Left lobe of liver (tissue), 2 donors: ENCODE data around the gene IGBP1. TPM values are rescaled to one million over a fixed set of nuclear protein-coding genes. Genes with fewer than 3 reads are reported as not detected.
"Not testable (repeated sequence)": the region's sequence is repeated elsewhere in the genome, so short reads cannot be mapped to it uniquely, and the experiment has no call there.

Source experiments
- ATAC-seq: fragments of 200-7000 bp; cut with Tn5 transposase; one replicate; pipeline ENCODE4 v1.9.1; 2020; ENCODE audit warnings: mild to moderate bottlenecking, moderate library complexity
- DNase-seq: peaks from one replicate; pipeline ENCODE4 v3.0.0-alpha.2; 2020; ENCODE audit warnings: low spot score
- total RNA-seq: library from RNA; stranded (reverse); gene quantifications from one replicate; pipeline ENCODE4 v1.2.1, GENCODE V29; 2021
- donor health status: DM: no; HTN: no; CAD: no; lungs with moderate emphysema.
- donor health status: DM: no; HTN: yes; CAD: no.

The IGBP1 gene
- 10.2 TPM for total RNA-seq

GRCh38 chrX:70133303-70134115, at the start of gene IGBP1:
IGBP1 (plus strand) TSS chrX:70133447; CDS start chrX:70133948, 501 bp downstream.
- peak; percentile 96 for ATAC-seq
- DNase-seq: peak; percentile 79

GRCh38 chrX:70084592-70085240, 48.5 kb upstream of the IGBP1 start:
- ATAC-seq (no peak), DNase-seq (no peak)

DNA sequence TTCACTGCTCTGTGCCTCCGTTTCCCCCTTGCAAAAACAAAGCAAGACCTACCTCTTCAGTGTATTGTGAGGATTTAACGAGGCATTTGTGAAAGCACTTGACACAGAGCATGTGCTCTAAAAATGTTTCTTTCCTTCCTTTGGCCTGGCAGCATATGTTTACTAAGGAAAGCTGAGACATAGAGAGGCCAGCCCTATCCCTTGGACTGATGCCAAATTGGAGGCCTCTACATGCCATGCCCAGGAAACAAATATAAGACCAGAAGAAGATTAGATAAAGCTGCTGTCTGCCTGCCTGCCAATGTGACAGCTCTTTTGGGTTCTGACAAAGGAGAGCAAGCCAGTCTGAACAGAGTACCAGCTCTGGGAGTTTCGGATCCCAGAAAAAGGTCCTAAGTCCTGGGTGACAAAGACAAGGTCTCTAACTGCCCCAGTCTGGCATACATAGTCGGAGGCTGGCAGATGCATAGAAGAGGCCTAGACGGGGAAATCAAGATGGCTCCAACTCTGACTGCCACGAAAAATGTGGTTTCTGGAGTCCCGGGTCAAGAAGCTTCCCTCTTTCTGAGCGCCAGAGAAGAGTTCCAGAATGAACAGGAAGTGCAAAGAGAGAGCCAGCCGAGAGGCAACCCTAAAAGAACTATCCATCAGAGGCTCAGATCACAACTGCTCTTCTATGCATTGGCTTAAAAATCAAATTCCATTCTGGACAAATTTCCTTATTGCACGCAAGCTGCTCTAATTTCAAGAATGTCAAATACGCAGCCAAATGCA, 45.2 kb upstream of the IGBP1 start:
- no peak for DNase-seq
- ATAC-seq: no peak

DNA sequence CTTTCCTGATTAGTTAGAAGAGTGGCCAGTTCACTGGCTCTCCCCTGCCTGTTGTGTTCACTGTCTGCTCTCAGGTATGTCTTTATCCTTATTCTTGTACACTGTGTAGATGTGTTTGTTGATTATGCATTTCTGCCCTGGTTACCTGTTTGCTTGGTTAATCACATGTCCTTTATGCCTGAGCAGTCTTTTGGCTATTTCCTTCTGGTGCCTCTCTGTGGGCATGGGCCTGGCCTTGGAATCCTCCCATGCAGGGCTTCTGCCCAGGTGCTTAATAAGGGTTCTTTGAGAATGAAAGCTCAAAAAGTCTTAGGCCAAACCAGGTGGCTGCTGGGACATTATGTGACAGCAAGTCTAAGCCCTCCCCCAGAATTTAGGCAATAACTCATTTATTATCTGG, 44.5 kb upstream of the IGBP1 start:
- no peak for ATAC-seq
- no peak for DNase-seq

GRCh38 chrX:70089604-70090297, 43.5 kb upstream of the IGBP1 start:
- DNase-seq (no peak), ATAC-seq (no peak)

- ATAC-seq (no peak), DNase-seq (no peak)
Measured at GRCh38 chrX:70092247-70092646, 41.0 kb upstream of the IGBP1 start.

DNA sequence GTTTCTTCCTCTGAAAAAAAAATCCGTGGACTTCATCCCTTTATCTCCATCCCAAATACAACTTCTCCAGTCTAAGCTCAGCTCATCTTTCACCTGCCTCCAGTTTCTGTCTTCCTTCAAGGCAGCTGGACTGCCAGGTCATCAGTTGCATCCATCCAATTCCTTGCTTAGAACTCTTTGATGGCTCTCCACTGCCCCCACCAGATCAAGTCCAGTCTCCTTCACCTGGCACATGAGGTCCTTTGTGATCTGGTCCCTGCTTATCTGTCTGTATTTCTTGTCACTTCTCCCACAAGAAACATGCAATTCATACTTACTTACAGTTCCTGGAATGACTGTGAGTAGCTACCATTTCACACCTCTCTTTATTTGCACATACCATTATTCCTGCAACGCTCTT, 37.2 kb upstream of the IGBP1 start:
- ATAC-seq: no peak
- no peak for DNase-seq

- DNase-seq: no peak
- no peak for ATAC-seq
Measured at GRCh38 chrX:70105229-70105628, 28.0 kb upstream of the IGBP1 start.

DNA sequence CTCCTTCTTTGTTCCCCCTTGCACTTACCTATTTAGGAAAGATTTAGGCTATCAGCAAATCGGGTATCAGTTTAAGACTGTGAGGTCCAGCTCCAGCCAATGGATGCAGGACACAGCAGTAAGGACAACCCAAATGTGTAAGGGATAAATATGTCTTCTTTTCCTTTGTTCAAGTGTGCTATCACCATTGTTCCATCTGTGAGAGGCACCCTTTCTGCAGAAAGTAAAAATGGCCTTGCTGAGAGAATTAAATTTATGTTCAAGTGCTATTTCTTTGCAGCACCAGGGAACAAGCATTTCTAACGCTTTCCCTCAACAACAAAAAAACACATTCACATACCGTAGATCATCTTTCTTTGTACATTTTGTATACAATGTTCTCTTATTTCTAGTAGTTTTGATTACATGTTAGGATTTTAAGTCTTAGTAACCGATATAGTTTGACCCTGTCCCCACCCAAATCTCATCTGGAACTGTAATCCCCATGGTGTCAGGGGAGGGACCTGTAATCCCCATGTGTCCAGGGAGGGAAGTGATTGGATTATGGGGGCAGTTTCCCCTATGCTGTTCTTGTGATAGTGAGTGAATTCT, 21.7 kb upstream of the IGBP1 start:
- not testable (repeated sequence) for ATAC-seq, DNase-seq

GRCh38 chrX:70117738-70118137, 15.5 kb upstream of the IGBP1 start:
- no peak for DNase-seq
- ATAC-seq: no peak

GRCh38 chrX:70123014-70123413, 10.2 kb upstream of the IGBP1 start:
- DNase-seq, ATAC-seq: not testable (repeated sequence)

- ATAC-seq (no peak), DNase-seq (no peak)
Measured at GRCh38 chrX:70124678-70125077, 8.6 kb upstream of the IGBP1 start.

GRCh38 chrX:70128071-70128470, 5.2 kb upstream of the IGBP1 start:
- DNase-seq (no peak), ATAC-seq (no peak)

GRCh38 chrX:70129816-70130215, 3.4 kb upstream of the IGBP1 start:
- ATAC-seq (no peak), DNase-seq (no peak)

- ATAC-seq (no peak), DNase-seq (no peak)
Measured at GRCh38 chrX:70132224-70132623, 1.0 kb upstream of the IGBP1 start.

DNA sequence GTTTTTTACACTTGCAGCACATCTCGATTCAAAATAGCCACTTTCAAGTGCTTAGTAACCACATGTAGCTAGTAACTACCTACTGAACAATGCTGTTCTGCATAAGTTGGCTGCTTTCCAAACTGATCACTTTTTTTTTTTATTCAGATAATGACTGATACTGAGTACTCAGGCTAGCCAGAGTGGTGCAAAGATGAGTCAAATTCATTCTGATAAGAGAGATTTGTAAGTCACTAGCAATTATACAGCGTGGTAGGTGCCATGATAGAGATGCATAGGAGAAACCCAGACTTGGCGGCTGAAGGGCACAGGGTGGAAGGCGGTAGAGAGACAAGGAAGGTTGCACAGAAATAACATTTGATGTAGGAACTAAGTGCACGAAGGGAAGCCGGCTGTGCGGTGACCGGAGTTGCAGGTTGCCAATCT, 357 bp upstream of the IGBP1 start:
- DNase-seq: no peak
- ATAC-seq: peak; percentile 45

DNA sequence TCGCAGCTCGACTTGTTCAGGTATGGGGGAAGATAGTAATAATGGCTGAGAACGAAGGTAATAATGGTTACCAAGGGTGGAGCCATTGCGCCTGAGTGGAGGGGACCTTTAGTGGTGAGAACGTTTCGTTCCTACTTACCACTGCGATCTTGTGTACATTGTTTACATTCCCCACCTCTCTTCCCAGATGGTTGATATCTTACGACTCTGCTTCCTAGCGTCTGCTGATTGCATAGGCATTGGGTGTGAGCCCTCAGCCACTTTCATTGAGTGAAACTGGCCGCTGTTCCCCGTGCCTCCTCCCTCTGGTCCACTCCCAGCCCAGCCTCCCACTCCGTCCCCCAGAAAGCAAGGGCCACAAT, 850 bp downstream of the IGBP1 start:
- ATAC-seq: peak; percentile 22

GRCh38 chrX:70138622-70139021, 5.4 kb downstream of the IGBP1 start:
- no peak for ATAC-seq

More for the DNA sequence above, 850 bp downstream of the IGBP1 start:
- DNase-seq: peak; percentile 33

GRCh38 chrX:70139736-70140135, 6.5 kb downstream of the IGBP1 start:
- no peak for ATAC-seq
- no peak for DNase-seq

More at GRCh38 chrX:70138622-70139021, 5.4 kb downstream of the IGBP1 start:
- DNase-seq: no peak

DNA sequence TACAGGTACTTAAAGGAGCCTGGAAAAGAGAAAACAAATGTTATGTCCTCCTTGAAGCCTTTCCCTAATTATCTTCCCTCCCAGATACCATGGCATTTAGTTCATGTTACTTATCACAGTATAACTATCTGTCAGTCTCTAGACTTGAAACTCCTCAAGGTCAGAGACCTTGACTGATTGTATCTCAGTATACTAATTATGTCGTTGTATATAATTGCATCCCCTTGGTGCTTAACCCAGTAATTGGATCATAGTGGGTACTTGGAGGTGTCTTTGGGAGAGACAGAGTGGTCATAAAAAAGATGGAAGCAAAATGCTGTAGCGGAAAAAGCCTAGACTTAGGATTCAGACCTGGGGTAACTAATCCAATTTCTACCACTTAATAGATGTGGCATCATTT, 8.1 kb downstream of the IGBP1 start:
- no peak for DNase-seq
- no peak for ATAC-seq
